Keratinocyte (primary cell): ENCODE measurements around the gene MYT1.

Source experiments
- EZH2 ChIP-seq: IDR thresholded peaks from one replicate; pipeline ENCODE4 v1.6.1; 2012; ENCODE audit warnings: inconsistent platforms, mild to moderate bottlenecking, low read length, moderate library complexity
- TF ChIP-seq, protein P1 (sequence below), 3 experiments: IDR thresholded peaks in 1 of 3; conservative IDR thresholded peaks in 1 of 3; optimal IDR thresholded peaks in 1 of 3; 2 replicates in 2 of 3; 3 replicates in 1 of 3; pipeline versions ENCODE3 to v1.5.1; 2011; ENCODE audit warnings: low read length in 3 of 3, mild to moderate bottlenecking in 3 of 3, moderate library complexity in 2 of 3, control low read depth in 1 of 3, inconsistent platforms in 1 of 3; ENCODE audit not compliant: insufficient read depth in 2 of 3; ENCODE audit errors: extremely low read depth in 1 of 3

DNA sequence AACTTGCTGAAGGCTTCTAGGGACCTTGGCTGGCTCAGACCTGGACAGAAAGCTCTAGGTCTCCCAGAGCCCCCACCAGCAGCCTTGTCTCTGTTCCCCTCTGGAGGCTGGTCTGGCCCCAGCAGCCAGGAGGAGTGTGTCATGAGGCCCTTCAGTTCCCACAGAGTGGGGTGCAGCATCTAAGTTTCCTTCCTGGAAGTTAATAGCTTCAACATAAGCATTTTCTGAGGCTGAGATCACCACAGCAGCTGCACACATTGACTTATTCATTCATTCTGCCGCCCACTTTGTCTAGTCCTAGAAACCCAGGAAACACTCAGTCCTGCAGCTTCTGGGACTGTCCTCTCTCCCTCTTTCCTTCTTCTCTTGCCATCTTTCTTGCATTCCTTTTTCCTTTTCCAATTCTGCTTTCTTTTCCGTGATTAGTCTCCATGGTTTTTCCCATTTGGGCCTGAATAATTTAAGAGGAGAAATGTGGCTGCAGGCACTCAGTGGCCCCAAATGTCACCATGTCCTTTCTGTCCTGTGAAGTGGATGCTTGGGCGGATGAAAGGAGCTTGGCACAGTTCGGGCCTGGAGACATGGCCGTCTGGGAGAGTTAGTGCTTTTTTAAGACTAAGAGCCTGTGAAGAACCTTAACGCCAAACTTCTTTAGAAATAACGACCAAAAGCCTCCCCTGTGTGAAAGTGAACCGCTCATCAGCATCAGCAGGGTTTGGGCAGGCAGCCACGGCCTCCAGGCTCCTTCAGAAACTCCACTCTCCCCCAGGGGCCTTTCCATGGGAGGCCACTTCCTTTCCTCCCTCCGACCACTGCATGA, 60.3 kb downstream of the MYT1 start:
- TF ChIP-seq, protein P1, sequence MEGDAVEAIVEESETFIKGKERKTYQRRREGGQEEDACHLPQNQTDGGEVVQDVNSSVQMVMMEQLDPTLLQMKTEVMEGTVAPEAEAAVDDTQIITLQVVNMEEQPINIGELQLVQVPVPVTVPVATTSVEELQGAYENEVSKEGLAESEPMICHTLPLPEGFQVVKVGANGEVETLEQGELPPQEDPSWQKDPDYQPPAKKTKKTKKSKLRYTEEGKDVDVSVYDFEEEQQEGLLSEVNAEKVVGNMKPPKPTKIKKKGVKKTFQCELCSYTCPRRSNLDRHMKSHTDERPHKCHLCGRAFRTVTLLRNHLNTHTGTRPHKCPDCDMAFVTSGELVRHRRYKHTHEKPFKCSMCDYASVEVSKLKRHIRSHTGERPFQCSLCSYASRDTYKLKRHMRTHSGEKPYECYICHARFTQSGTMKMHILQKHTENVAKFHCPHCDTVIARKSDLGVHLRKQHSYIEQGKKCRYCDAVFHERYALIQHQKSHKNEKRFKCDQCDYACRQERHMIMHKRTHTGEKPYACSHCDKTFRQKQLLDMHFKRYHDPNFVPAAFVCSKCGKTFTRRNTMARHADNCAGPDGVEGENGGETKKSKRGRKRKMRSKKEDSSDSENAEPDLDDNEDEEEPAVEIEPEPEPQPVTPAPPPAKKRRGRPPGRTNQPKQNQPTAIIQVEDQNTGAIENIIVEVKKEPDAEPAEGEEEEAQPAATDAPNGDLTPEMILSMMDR (optimal IDR thresholded peaks at IDR 0.05 in 1 of 3, IDR thresholded peaks at IDR 0.05 in 1 of 3, conservative IDR thresholded peaks at IDR 0.05 in 1 of 3; ENCODE audit: extremely low read depth in 1 of 3, insufficient read depth in 2 of 3, low read length in 3 of 3), result no peak
- TF ChIP-seq EZH2, result no peak
